22Rv1 (cell line): Measurements from ENCODE around the gene CD101.

Experiments used
- CTCF ChIP-seq: fragments of 450-650 bp; IDR thresholded peaks from 2 replicates; pipeline ENCODE4 v1.5.1; 2017; ENCODE audit warnings: mild to moderate bottlenecking
- ZFX ChIP-seq: fragments of 450-650 bp; IDR thresholded peaks from 2 replicates; pipeline ENCODE4 v1.6.1; 2017; ENCODE audit warnings: antibody characterized with exemption, borderline replicate concordance

- TF ChIP-seq CTCF (no peak), ZFX (no peak)
Measured at GRCh38 chr1:117009132-117009531, 7.6 kb downstream of the CD101 start.
